GM21576 (cell line): ENCODE data around the gene CLASRP.
"Not testable (repeated sequence)": the region's sequence is repeated elsewhere in the genome, so short reads cannot be mapped to it uniquely, and the experiment has no call there.

Experiments used
- ATAC-seq: cut with Tn5 transposase; IDR thresholded peaks from one replicate; pipeline ENCODE4 v1.9.1; 2021; ENCODE audit warnings: mild to moderate bottlenecking, moderate library complexity; ENCODE audit not compliant: unreplicated experiment

The CLASRP gene

GRCh38 chr19:45100201-45100600, 61.4 kb downstream of the CLASRP start:
- ATAC-seq: no peak

GRCh38 chr19:45100846-45101252, 62.0 kb downstream of the CLASRP start:
- ATAC-seq: no peak

- no peak for ATAC-seq
Observed at GRCh38 chr19:45101806-45102205, 63.0 kb downstream of the CLASRP start.

GRCh38 chr19:45102481-45102880, 63.6 kb downstream of the CLASRP start:
- ATAC-seq: no peak

GRCh38 chr19:45103156-45103507, 64.3 kb downstream of the CLASRP start:
- ATAC-seq: no peak

- ATAC-seq: no peak
Observed at GRCh38 chr19:45103508-45104319, 64.9 kb downstream of the CLASRP start.

GRCh38 chr19:45104658-45105349, 66.0 kb downstream of the CLASRP start:
- ATAC-seq: no peak

- ATAC-seq: not testable (repeated sequence)
Observed at GRCh38 chr19:45106363-45106762, 67.5 kb downstream of the CLASRP start.

GRCh38 chr19:45107621-45108150, 68.8 kb downstream of the CLASRP start:
- ATAC-seq: no peak

GRCh38 chr19:45110851-45111266, 72.0 kb downstream of the CLASRP start:
- no peak for ATAC-seq

- no peak for ATAC-seq
Observed at GRCh38 chr19:45112111-45112827, 73.4 kb downstream of the CLASRP start.

GRCh38 chr19:45113628-45114027, 74.8 kb downstream of the CLASRP start:
- no peak for ATAC-seq

- ATAC-seq: no peak
Observed at GRCh38 chr19:45114116-45114515, 75.3 kb downstream of the CLASRP start.

GRCh38 chr19:45115809-45116615, 77.2 kb downstream of the CLASRP start:
- ATAC-seq: no peak

GRCh38 chr19:45117167-45117594, 78.3 kb downstream of the CLASRP start:
- ATAC-seq: no peak

GRCh38 chr19:45117671-45118070, 78.8 kb downstream of the CLASRP start:
- no peak for ATAC-seq

GRCh38 chr19:45118106-45118505, 79.3 kb downstream of the CLASRP start:
- no peak for ATAC-seq

GRCh38 chr19:45118591-45119355, 79.9 kb downstream of the CLASRP start:
- not testable (repeated sequence) for ATAC-seq

- ATAC-seq: no peak
Observed at GRCh38 chr19:45119582-45119981, 80.7 kb downstream of the CLASRP start.
